Transverse colon (tissue), 4 donors: Measurements from ENCODE around the gene SP2. TPM values are rescaled to one million over a fixed set of nuclear protein-coding genes. Genes with fewer than 3 reads are reported as not detected.

ENCODE experiments used
- DNase-seq: peaks from one replicate; pipeline ENCODE4 v3.0.0-alpha.2; 2019
- H3K27ac ChIP-seq, 4 donors: fragments of 200-600 bp; sonication (generic); 2 replicates each; pipeline ENCODE4 v1.5.1; 2016 to 2018; ENCODE audit warnings: inconsistent platforms in 4 of 4
- H3K27me3 ChIP-seq: fragments of 200-600 bp; sonication (generic); 2 replicates; pipeline ENCODE4 v1.5.1; 2017; ENCODE audit warnings: inconsistent platforms
- H3K36me3 ChIP-seq, 4 donors: fragments of 200-600 bp; sonication (generic); 2 replicates each; pipeline ENCODE4 v1.5.1; 2017 to 2019; ENCODE audit warnings: inconsistent platforms in 4 of 4
- H3K4me1 ChIP-seq, 4 donors: fragments of 200-600 bp; sonication (generic); 2 replicates each; pipeline ENCODE4 v1.5.1; 2017 to 2020; ENCODE audit warnings: inconsistent platforms in 4 of 4
- H3K4me3 ChIP-seq, 4 donors: fragments of 200-600 bp; sonication (generic); 1 replicate in 1 of 4; 2 replicates in 3 of 4; pipeline versions ENCODE4 v1.5.1 to v1.6.1; 2017 to 2019; ENCODE audit warnings: inconsistent platforms in 4 of 4
- H3K9me3 ChIP-seq, 2 donors: fragments of 200-600 bp; sonication (generic); 2 replicates each; pipeline ENCODE4 v1.5.1; 2017 to 2019; ENCODE audit warnings: inconsistent platforms in 2 of 2
- EP300 ChIP-seq: sonication (generic); formaldehyde crosslinking; IDR thresholded peaks from one replicate; pipeline ENCODE4 v1.6.1; 2017; ENCODE audit warnings: antibody characterized with exemption, low read depth
- POLR2A ChIP-seq: fragments of 450-650 bp; IDR thresholded peaks from one replicate; pipeline ENCODE4 v1.6.1; 2016; ENCODE audit warnings: antibody characterized with exemption, mild to moderate bottlenecking, moderate library complexity
- POLR2AphosphoS5 ChIP-seq, 3 donors: sonication (generic); formaldehyde crosslinking; IDR thresholded peaks; one replicate each; pipeline ENCODE4 v1.6.1; 2016; ENCODE audit warnings: antibody characterized with exemption in 3 of 3
- WGBS, 2 donors: methylation state at CpG; one replicate each; pipeline ENCODE4 v1.1.5; 2018; ENCODE audit warnings: low coverage in 1 of 2; 5-methylcytosine and 5-hydroxymethylcytosine counted together
- in situ Hi-C, 4 donors: fragments of 200-750 bp; cut with MboI; loops; one replicate each; pipeline versions ENCODE4 v1.15.0 to v1.15.1; 2017; ENCODE audit warnings: low sequenced_read_pairs in 3 of 4, low pct_ligation_motif_present in 1 of 4, low pct_unique_long_range_greater_than_20kb in 1 of 4
- intact Hi-C: fragments of 100-400 bp; cut with DNase I; formaldehyde crosslinking; loops from one replicate; pipeline ENCODE4 v1.15.1; 2023; ENCODE audit warnings: low total_unique reads
- total RNA-seq, 4 donors: library from RNA; depleted of rRNA; stranded (reverse); fragments of >200 nt; gene quantifications; one replicate each; pipeline ENCODE4 v1.1.0, GENCODE V29; 2016
- TF ChIP-seq, protein P1 (sequence below), 5 experiments: fragments of 200-600 bp in 3 of 5; fragments of 450-650 bp in 2 of 5; sonication (generic) in 3 of 5; IDR thresholded peaks; 1 replicate in 2 of 5; 2 replicates in 3 of 5; pipeline ENCODE4 v1.5.1; 2016 to 2017; ENCODE audit warnings: antibody characterized with exemption in 5 of 5, inconsistent platforms in 3 of 5, mild to moderate bottlenecking in 2 of 5, moderate library complexity in 1 of 5

SP2 gene
- total RNA-seq, 4 donors from 2014 or later: 8.3 to 22.1 (median 17.4) TPM

DNA sequence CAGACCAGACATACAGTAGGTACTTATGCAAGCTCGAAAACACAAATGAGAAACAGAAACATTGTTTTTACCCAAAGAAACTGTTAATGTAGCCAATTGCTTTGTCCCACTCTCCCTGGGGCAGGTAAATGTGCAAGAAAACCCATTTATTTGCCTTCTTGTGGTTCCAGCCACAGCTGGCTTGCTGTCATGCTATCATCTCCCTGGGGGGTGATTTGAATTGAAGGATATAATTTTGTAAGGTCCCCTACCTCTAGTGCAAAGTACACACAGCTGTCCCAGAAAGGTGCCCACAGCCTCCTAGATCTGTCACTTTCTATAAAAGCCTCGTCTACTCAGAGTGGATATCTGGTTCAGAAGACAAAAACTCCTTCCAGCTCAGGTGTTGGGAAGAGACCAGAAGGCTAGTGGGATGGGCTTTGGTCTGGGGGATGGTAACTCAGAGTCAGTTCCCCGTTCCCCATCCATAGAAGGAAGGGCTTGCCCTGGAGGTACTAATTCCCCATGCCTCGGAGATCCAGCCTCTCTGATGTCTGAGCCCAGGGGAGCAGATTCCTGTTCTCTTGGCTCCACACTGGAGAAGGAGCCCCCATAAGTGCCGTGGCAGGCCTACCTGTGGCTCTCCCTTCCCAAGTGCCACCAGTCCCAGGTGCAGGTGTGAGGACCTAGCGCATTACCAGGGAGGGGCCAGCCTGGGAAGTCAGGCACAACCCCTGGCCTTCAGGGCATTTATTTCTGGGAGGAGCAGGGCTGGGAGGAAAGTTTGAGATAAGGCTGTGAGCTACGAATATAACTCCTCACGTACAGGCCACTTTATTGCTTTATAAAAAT is 64.0 kb downstream of the SP2 start:
- in situ Hi-C loops (loop anchor here in 1 of 4 donors (25.0 kb wide), 1 partner anchor 123 kb away; the partner anchor contains the start of genes LRRC46, MRPL10 and SCRN2), intact Hi-C loops (no loop called here)
- Histone ChIP-seq H3K27ac (peak overlapping the region; percentile 88 to 93 (median 90)), H3K27me3 (no peaks in the 10 kb centered on the region), H3K36me3 (no peaks in the 10 kb centered on the region), H3K4me1 (peaks cover 6 to 46% (median 38%) of the 10 kb centered on the region in 4 donors), H3K9me3 (no peaks in the 10 kb centered on the region), H3K4me3 (peak overlapping the region in 1 of 4 donors; percentile 22)
- 50 to 80% methylated on average over 2 to 8 of the region's 8 CpGs for WGBS, 2 donors
- peak; percentile 94 for TF ChIP-seq POLR2A
- TF ChIP-seq EP300: no peak
- TF ChIP-seq POLR2AphosphoS5 (IDR thresholded peaks at IDR 0.05): peak; percentile 81 to 95 (median 91)
- TF ChIP-seq, protein P1, sequence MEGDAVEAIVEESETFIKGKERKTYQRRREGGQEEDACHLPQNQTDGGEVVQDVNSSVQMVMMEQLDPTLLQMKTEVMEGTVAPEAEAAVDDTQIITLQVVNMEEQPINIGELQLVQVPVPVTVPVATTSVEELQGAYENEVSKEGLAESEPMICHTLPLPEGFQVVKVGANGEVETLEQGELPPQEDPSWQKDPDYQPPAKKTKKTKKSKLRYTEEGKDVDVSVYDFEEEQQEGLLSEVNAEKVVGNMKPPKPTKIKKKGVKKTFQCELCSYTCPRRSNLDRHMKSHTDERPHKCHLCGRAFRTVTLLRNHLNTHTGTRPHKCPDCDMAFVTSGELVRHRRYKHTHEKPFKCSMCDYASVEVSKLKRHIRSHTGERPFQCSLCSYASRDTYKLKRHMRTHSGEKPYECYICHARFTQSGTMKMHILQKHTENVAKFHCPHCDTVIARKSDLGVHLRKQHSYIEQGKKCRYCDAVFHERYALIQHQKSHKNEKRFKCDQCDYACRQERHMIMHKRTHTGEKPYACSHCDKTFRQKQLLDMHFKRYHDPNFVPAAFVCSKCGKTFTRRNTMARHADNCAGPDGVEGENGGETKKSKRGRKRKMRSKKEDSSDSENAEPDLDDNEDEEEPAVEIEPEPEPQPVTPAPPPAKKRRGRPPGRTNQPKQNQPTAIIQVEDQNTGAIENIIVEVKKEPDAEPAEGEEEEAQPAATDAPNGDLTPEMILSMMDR (IDR thresholded peaks at IDR 0.05): no peak
- DNase-seq: peak; percentile 88

- peak overlapping the region in 3 of 4 donors; percentile 88 to 93 (median 88) for H3K27ac ChIP-seq
- H3K36me3 ChIP-seq: no peaks in the 10 kb centered on the region
- TF ChIP-seq, protein P1 (IDR thresholded peaks at IDR 0.05): no peak
- TF ChIP-seq POLR2AphosphoS5 (IDR thresholded peaks at IDR 0.05) (no peak), EP300 (no peak), POLR2A (no peak)
- intact Hi-C loops: no loop called here
- DNase-seq: no peak
- no peaks in the 10 kb centered on the region for H3K27me3 ChIP-seq
- H3K4me3 ChIP-seq: no peak overlapping the region
- H3K9me3 ChIP-seq: no peaks in the 10 kb centered on the region
- in situ Hi-C loops: loop anchor here in 1 of 4 donors (25.0 kb wide), 1 partner anchor 124 kb away; the partner anchor contains the start of genes LRRC46, MRPL10 and SCRN2
- WGBS, 2 donors: 17 to 83% methylated on average over 1 to 6 of the region's 6 CpGs
- H3K4me1 ChIP-seq: peaks cover 14 to 56% (median 50%) of the 10 kb centered on the region in 4 donors
These were observed 65.4 kb downstream of the SP2 start for GRCh38 chr17:47961406-47961805.

DNA sequence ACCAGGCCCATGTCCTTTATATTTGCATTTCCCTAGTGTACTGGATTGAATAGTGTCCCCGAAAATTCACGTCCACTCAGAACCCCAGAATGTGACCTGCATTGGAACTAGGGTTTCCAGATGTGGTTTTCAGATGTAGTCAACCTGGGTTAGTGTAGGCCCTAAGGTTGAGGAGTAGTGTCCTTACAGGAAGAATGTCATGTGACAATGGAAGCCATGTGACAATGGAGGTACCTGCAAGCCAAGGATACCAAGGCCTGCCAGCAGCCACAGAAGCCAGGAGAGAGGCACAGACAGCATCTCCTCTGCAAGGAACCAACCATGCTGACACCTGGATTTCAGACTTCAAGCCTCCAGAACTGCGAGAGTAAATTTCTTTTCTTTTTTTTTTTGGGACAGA is 66.9 kb downstream of the SP2 start:
- H3K27me3 ChIP-seq: no peaks in the 10 kb centered on the region
- WGBS, 2 donors: 98 to 100% methylated on average over 1 to 3 of the region's 3 CpGs
- no peak for TF ChIP-seq POLR2AphosphoS5 (IDR thresholded peaks at IDR 0.05)
- TF ChIP-seq POLR2A: no peak
- TF ChIP-seq EP300: no peak
- TF ChIP-seq, protein P1 (IDR thresholded peaks at IDR 0.05): no peak
- no peaks in the 10 kb centered on the region for H3K36me3 ChIP-seq
- intact Hi-C loops (no loop called here), in situ Hi-C loops (loop anchor here in 1 of 4 donors (25.0 kb wide), 1 partner anchor 126 kb away; the partner anchor contains the start of genes LRRC46, MRPL10 and SCRN2)
- H3K27ac ChIP-seq: no peak overlapping the region
- H3K4me3 ChIP-seq: no peak overlapping the region
- peaks cover 17 to 71% (median 57%) of the 10 kb centered on the region in 4 donors for H3K4me1 ChIP-seq
- DNase-seq: no peak
- H3K9me3 ChIP-seq: no peaks in the 10 kb centered on the region

DNA sequence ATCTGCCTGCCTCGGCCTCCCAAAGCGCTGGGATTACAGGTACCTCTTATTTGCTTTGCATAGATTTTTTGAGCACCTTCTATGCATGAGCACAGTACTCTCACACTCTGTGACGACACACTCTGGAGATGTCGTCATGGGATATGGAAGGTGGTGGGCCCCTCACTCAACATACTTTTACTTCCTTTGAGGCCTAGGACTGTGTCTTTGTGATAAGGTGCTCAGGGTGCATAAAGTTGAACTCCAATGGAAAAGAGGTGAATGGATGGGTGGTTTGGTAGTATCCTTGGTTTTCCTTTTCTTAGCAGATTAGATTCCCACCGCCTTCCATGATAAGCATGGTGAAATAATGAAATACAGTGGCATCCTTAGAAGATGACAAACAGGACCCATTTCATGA is 68.8 kb downstream of the SP2 start:
- peak overlapping the region; percentile 78 to 87 (median 86) for H3K27ac ChIP-seq

More for the DNA sequence above, 68.8 kb downstream of the SP2 start:
- TF ChIP-seq EP300: no peak
- in situ Hi-C loops: loop anchor here in 1 of 4 donors (25.0 kb wide), 1 partner anchor 128 kb away; the partner anchor contains the start of genes LRRC46, MRPL10 and SCRN2
- Histone ChIP-seq H3K4me3 (no peak overlapping the region), H3K27me3 (no peaks in the 10 kb centered on the region), H3K9me3 (no peaks in the 10 kb centered on the region), H3K36me3 (no peaks in the 10 kb centered on the region), H3K4me1 (peaks cover 21 to 70% (median 48%) of the 10 kb centered on the region in 4 donors)
- intact Hi-C loops: no loop called here
- no peak for DNase-seq
- WGBS, 2 donors: 90 to 95% methylated on average over 2 to 5 of the region's 5 CpGs
